Measurements from ENCODE around the gene MAD1L1.

GRCh38 chr7:2157473-2158279, 75.1 kb downstream of the MAD1L1 start:
- TF ChIP-seq CTCF (conservative IDR thresholded peaks at IDR 0.05; ENCODE audit: low read depth, low read length): no peak
- no peak for TF ChIP-seq EZH2 (IDR thresholded peaks at IDR 0.05; ENCODE audit: borderline replicate concordance, low read depth, low read length, poor library complexity, severe bottlenecking)
